Measurements from ENCODE around the gene STAMBP. TPM values are rescaled to one million over a fixed set of nuclear protein-coding genes. Genes with fewer than 3 reads are reported as not detected.

The STAMBP gene
- polyA plus RNA-seq, 1 donor, result 44.6 TPM

Other genes with a start within 250 kb of the STAMBP start
- gene NAT8, start 186.5 kb upstream of the STAMBP start, polyA plus RNA-seq, result 0.46 TPM
- 58.4 TPM for gene TPRKB, start 91.6 kb upstream of the STAMBP start, polyA plus RNA-seq
- gene DUSP11, start 48.9 kb upstream of the STAMBP start, polyA plus RNA-seq, result 29.1 TPM
- gene C2orf78, start 44.8 kb upstream of the STAMBP start, polyA plus RNA-seq, result not detected
- 913 TPM for gene ACTG2, start 64.0 kb downstream of the STAMBP start, polyA plus RNA-seq
- 51.9 TPM for gene DGUOK, start 97.9 kb downstream of the STAMBP start, polyA plus RNA-seq
- gene TET3, start 155.9 kb downstream of the STAMBP start, polyA plus RNA-seq, result 18.1 TPM